HUES64 (cell line): ENCODE data around the gene BRAP.
"Not testable (repeated sequence)": the region's sequence is repeated elsewhere in the genome, so short reads cannot be mapped to it uniquely, and the experiment has no call there.

Experiments used
- H3K27ac ChIP-seq: 2 replicates; pipeline ENCODE4 v1.7.0; 2013; ENCODE audit warnings: low read depth, low read length, inconsistent platforms
- H3K27me3 ChIP-seq: 2 replicates; pipeline ENCODE4 v1.6.1; 2013; ENCODE audit warnings: mild to moderate bottlenecking, low read length; ENCODE audit not compliant: insufficient read depth
- H3K36me3 ChIP-seq: 2 replicates; pipeline ENCODE4 v1.6.1; 2013; ENCODE audit warnings: mild to moderate bottlenecking, low read length; ENCODE audit not compliant: insufficient read depth
- H3K4me1 ChIP-seq: 2 replicates; pipeline ENCODE4 v1.6.1; 2013; ENCODE audit warnings: mild to moderate bottlenecking, low read length, moderate library complexity; ENCODE audit not compliant: insufficient read depth
- H3K4me3 ChIP-seq: 2 replicates; pipeline ENCODE4 v1.5.1; 2013; ENCODE audit warnings: mild to moderate bottlenecking, low read length, moderate library complexity
- H3K9ac ChIP-seq: 2 replicates; pipeline ENCODE4 v1.6.1; 2013; ENCODE audit warnings: mild to moderate bottlenecking, low read depth, low read length
- H3K9me3 ChIP-seq: 2 replicates; pipeline ENCODE4 v1.6.1; 2013; ENCODE audit warnings: low read depth, low read length; ENCODE audit not compliant: insufficient read depth
- WGBS: fragments of 150-250, 120-280 bp; methylation state at CpG from one replicate; pipeline ENCODE4 v1.1.7; 2013; ENCODE audit warnings: missing lambda C conversion rate; 5-methylcytosine and 5-hydroxymethylcytosine counted together

BRAP gene

DNA sequence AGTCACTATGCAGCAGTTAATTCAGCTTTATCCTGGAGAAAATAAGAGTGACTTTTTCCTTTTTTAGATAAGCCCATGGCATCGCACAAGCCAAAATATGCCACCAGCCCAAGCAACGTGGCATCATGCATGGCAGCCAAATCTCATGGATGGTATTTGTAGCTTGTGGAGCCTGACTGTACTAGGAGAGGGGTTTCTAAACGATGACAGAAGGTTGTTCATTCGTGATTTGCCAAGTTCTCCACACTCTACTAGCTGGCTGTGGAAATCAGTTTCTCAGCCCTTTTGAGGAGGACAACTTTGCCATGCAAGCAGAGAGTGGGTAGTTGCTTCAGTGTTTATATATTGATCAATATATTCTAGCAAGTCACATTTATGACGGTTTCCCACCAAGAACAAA lies 45.2 kb downstream of the BRAP start:
- 91% methylated on average over 4 of the region's 5 CpGs for WGBS

DNA sequence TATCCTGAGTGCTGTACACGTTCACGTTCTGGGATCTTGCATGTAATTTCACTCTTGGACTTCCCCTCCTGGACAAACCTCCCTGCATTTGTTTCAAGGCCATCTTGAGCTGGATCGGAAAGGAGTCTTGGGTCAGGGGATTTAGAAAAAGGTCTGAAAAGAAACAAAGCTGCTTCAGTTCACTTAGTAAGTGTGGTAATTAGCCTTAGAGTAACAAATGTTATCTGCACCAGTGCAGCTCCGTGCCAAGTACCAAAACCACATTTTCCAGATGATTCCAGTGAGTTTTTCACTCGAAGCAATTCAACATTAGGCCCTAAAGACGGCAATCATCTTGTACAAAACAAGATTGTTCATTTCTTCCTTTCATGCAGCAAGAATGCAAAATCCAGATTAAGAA lies 47.2 kb downstream of the BRAP start:
- Histone ChIP-seq H3K9me3 (no peaks in the 10 kb centered on the region), H3K27me3 (no peaks in the 10 kb centered on the region), H3K4me3 (no peak overlapping the region), H3K9ac (no peak overlapping the region), H3K27ac (no peak overlapping the region), H3K36me3 (peaks cover 21% of the 10 kb centered on the region), H3K4me1 (peaks cover 20% of the 10 kb centered on the region)
- WGBS, result 92% methylated on average over 6 of the region's 6 CpGs

More for the DNA sequence above, 45.2 kb downstream of the BRAP start:
- Histone ChIP-seq H3K4me1 (peaks cover 18% of the 10 kb centered on the region), H3K9me3 (no peaks in the 10 kb centered on the region), H3K36me3 (peaks cover 37% of the 10 kb centered on the region), H3K27ac (no peak overlapping the region), H3K4me3 (no peak overlapping the region), H3K9ac (no peak overlapping the region), H3K27me3 (no peaks in the 10 kb centered on the region)

DNA sequence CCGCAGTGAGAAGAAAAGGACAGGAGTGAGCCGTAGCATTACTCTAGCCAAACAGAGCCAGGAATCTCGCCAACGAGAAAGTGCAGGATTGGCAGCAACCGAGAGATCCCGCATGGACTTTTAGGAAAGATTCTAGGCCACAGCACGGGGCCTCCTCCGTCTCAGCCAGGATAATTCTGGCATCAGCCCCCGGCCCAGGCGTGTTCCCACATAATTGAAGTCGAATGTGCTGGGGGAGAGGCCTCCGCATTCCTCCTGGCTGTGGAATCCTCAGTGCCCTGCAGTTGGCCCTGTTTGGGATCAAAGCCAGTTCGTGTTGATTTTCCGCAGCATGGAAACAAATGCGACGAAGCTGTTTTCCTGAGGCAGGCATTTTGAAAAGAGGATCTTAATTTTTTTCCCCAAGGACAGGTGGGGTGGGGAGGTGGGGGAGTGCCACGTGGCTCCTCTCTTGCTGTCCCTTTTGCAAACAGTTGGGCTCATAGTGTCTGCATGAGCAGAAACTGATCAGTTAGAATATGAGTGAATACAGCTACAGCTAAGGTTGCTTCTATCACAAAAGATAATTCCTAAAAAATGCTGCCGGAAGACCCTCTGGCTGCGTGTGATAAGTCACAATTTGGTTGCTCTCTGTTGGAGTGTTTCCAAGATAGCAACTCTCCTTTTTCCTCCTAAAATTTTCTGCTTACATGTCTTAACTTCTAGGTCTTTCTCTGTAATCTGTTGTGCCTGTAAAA lies 49.4 kb downstream of the BRAP start:
- Histone ChIP-seq H3K27ac (peak overlapping the region; percentile 77), H3K9me3 (no peaks in the 10 kb centered on the region), H3K9ac (peak overlapping the region; percentile 60), H3K36me3 (peaks cover 3% of the 10 kb centered on the region; the same call in 1 of the 2 replicates), H3K4me3 (no peak overlapping the region; the same call in 1 of the 2 replicates), H3K4me1 (peaks cover 20% of the 10 kb centered on the region), H3K27me3 (no peaks in the 10 kb centered on the region)
- 24% methylated on average over 19 of the region's 19 CpGs for WGBS

DNA sequence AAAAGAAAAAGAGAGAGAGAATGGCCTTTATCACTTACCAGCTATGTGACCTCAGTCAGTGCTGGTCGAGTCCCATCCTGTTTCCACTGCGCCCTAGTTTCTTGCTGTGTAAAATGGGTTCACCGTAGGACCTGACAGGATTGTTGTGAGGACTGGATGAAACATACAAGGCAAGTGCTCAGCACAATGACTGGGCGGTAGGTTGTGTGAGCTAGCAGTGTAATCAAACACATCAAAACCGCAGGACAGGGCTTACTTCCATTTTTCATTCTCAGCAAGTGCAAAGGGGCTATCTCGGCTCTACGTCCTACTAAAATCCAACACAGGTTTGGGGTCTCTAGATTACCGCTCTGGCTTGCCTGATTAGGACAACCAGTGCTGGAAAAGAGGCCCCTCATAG lies 50.2 kb downstream of the BRAP start:
- WGBS, result 85% methylated on average over 8 of the region's 8 CpGs

DNA sequence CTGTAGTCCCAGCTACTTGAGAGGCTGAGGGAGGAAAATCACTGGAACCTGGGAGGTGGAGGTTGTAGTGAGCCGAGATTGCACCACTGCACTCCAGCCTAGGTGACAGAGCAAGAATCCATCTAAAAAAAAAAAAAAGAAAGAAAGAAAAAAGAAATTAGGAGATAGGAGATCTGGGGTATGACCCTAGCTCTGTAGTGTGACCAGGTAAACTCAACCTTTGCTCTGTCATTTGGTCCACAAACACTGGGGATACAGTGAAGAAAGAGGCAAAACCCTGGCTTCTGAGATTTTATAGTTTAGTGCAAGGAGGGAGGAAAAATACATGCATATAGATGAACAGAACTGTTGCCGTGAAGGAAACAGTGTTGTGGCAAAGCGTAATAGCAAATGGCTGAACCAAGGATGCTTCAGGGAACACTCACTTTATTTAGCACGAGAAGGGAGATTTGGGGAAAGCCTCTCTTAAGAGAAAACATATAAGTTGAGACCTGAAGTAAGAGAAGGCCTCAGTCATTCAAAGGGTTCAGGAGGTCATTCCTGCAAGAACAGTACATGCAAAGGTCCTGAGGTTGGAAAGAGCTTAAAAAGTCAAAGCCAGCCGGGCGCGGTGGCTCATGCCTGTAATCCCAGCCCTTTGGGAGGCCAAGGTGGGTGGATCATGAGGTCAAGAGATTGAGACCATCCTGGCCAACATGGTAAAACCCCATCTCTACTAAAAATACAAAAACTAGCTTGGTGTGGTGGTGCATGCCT lies 57.1 kb downstream of the BRAP start:
- WGBS, result 94% methylated on average over 7 of the region's 7 CpGs
- Histone ChIP-seq H3K9ac (no peak overlapping the region), H3K27me3 (no peaks in the 10 kb centered on the region), H3K27ac (no peak overlapping the region), H3K4me1 (no peaks in the 10 kb centered on the region), H3K4me3 (no peak overlapping the region), H3K9me3 (no peaks in the 10 kb centered on the region), H3K36me3 (no peaks in the 10 kb centered on the region)

More for the DNA sequence above, 50.2 kb downstream of the BRAP start:
- Histone ChIP-seq H3K36me3 (peaks cover 1% of the 10 kb centered on the region; the same call in 1 of the 2 replicates), H3K9me3 (no peaks in the 10 kb centered on the region), H3K9ac (peak overlapping the region; percentile 60; the same call in 1 of the 2 replicates), H3K4me1 (peaks cover 20% of the 10 kb centered on the region), H3K27ac (peak overlapping the region; percentile 77), H3K4me3 (no peak overlapping the region), H3K27me3 (no peaks in the 10 kb centered on the region)

DNA sequence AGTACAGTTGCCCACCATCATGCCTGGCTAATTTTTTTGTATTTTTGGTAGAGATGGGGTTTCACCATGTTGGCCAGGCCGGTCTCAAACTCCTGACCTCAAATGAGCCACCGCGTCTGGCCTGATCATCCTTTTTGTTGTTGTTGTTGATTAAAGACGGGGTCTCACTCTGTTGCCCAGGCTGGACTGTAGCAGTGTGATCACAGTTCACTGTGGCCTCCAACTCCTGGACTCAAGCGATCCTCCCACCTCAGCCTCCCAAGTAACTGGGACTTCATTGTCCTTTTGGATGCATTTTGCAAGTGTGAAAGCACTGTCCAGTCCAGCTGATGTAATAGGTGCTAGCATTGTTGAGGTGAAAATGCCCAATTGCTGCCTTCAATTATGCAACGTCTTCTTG lies 59.5 kb downstream of the BRAP start:
- no peak overlapping the region for H3K4me3 ChIP-seq
- 97% methylated on average over 6 of the region's 6 CpGs for WGBS
- H3K27ac ChIP-seq, result no peak overlapping the region
- no peaks in the 10 kb centered on the region for H3K36me3 ChIP-seq
- no peaks in the 10 kb centered on the region for H3K27me3 ChIP-seq
- H3K9me3 ChIP-seq, result no peaks in the 10 kb centered on the region
- H3K9ac ChIP-seq, result no peak overlapping the region
- H3K4me1 ChIP-seq, result no peaks in the 10 kb centered on the region

DNA sequence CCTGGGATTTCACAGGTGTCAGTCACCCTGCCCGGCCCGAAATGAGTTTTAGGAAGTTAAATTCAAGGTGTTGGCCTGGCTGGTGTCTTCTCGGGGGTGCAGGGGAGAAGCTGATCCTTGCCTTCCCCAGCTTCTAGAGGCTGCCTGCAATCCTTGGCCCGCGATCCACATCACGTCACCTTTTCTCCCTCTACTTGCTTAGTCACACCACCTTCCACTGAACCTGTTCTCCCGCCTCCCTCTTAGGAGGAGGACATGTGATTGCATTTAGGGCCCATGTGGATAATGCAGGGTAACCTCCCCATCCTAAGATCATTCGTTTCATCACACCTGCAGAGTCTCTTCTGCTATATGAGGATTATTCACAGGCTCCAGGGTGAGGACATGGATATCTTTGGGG lies 61.2 kb downstream of the BRAP start:
- Histone ChIP-seq H3K27ac (no peak overlapping the region), H3K36me3 (no peaks in the 10 kb centered on the region), H3K4me1 (no peaks in the 10 kb centered on the region), H3K27me3 (no peaks in the 10 kb centered on the region), H3K9me3 (no peaks in the 10 kb centered on the region), H3K9ac (no peak overlapping the region), H3K4me3 (no peak overlapping the region)
- 87% methylated on average over 7 of the region's 8 CpGs for WGBS

DNA sequence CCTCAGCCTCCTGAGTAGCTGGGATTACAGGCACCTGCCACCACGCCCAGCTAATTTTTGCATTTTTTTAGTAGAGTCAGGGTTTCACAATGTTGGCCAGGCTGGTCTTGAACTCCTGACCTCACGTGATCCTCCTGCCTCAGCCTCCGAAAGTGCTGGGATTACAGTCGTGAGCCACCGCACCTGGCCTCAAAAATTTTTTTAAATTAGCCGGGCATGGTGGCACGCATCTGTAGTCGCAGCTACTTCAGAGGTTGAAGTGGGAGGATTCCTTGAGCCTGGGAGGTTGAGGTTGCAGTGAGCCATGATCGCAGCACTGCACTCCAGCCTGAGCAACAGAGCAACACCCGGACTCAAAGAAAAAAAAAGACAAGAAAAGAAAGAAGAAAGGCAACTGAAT lies 67.9 kb downstream of the BRAP start:
- H3K36me3 ChIP-seq, H3K9ac ChIP-seq, H3K9me3 ChIP-seq, H3K27me3 ChIP-seq, H3K4me1 ChIP-seq, H3K4me3 ChIP-seq, H3K27ac ChIP-seq: not testable (repeated sequence)
- 94% methylated on average over 10 of the region's 10 CpGs for WGBS

DNA sequence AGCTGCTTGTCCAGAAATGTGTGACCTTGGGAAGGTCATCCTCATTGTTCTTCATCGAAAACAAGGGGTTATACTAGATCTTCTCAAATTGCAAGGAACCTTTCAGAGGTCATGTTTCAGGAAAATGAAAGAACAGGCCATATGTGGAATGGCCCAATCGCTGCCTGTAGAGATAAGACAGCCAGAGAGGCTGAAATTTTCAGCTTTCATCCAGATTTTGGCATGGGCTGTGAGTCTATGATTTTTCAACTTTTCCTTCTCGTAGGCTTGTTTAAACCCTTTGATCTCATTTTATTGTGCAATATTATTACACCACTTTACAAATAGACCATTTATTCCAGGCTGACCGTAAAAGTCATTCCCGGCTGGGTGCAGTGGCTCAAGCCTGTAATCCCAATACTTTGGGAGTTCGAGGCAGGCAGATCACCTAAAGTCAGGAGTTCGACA lies 69.6 kb downstream of the BRAP start:
- Histone ChIP-seq H3K27me3 (no peaks in the 10 kb centered on the region), H3K4me3 (no peak overlapping the region), H3K27ac (no peak overlapping the region), H3K9ac (no peak overlapping the region), H3K4me1 (no peaks in the 10 kb centered on the region), H3K9me3 (no peaks in the 10 kb centered on the region), H3K36me3 (no peaks in the 10 kb centered on the region)
- 95% methylated on average over 7 of the region's 7 CpGs for WGBS

DNA sequence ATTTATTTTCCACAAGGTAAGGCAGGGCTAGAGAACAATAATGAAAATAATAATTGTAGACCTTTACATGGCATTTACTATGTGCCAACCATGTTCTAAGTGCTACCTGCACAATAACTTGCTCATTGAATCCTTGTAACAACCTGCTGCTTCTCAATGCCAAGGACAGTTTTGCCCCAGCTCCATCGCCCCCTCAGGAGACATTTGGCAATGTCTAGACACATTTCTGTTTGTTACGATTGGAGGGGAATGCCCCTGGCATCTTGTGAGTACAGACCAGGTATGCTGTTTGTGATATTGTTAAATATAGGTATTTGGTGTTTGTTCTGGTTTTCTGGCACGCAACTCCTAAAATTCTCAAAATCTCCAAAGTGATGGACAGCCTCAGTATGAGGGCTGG lies 78.5 kb downstream of the BRAP start:
- 95% methylated on average over 2 of the region's 3 CpGs for WGBS
- H3K27me3 ChIP-seq, result no peaks in the 10 kb centered on the region
- H3K4me1 ChIP-seq, result no peaks in the 10 kb centered on the region
- no peak overlapping the region for H3K4me3 ChIP-seq
- no peaks in the 10 kb centered on the region for H3K9me3 ChIP-seq
- no peak overlapping the region for H3K27ac ChIP-seq
- H3K9ac ChIP-seq, result no peak overlapping the region
- no peaks in the 10 kb centered on the region for H3K36me3 ChIP-seq

DNA sequence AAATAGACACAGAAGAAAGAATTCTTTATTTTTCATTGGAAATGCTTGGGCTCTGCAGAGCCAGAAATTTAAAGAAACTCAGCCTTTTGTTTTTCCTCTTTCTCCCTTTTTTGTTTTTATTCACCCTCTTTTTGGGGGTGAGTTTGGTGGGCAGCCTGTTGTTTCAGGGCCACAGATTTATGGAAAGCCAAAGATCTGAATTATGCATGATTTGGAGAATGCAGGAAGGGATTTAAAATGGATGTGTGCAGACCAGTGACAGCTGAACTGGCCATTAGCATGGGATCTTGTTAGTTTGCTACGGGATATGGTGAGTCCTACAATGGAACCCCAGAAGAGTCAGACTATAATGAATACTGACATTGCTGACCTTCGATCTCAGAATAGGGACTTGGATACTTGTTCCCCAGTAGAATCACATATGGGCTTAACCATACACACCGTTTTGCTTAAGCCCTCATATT lies 79.0 kb downstream of the BRAP start:
- Histone ChIP-seq H3K9ac (no peak overlapping the region), H3K9me3 (no peaks in the 10 kb centered on the region), H3K4me3 (no peak overlapping the region), H3K27ac (no peak overlapping the region), H3K27me3 (no peaks in the 10 kb centered on the region), H3K36me3 (no peaks in the 10 kb centered on the region), H3K4me1 (no peaks in the 10 kb centered on the region)
- 87% methylated on average over 3 of the region's 3 CpGs for WGBS
